Memory B cell (primary cell): ENCODE data around the gene SLC25A52.

Experiments
- ATAC-seq: fragments of 150-1000 bp; cut with Tn5 transposase; 2 replicates; pipeline ENCODE4 v1.10.0; 2021; ENCODE audit warnings: low read depth, mild to moderate bottlenecking, moderate library complexity
- DNase-seq, 2 donors: peaks; one replicate each; pipeline ENCODE4 v3.0.0; 2022; ENCODE audit warnings: low spot score in 2 of 2
- H3K27ac Mint-ChIP-seq: one replicate; pipeline ENCODE4 v1.8.0; 2022; ENCODE audit warnings: mild to moderate bottlenecking, moderate library complexity, mixed read lengths
- H3K27me3 Mint-ChIP-seq: one replicate; pipeline ENCODE4 v1.8.0; 2022; ENCODE audit warnings: mixed read lengths
- H3K36me3 Mint-ChIP-seq: one replicate; pipeline ENCODE4 v1.8.0; 2022; ENCODE audit warnings: mild to moderate bottlenecking, mixed read lengths
- H3K4me1 Mint-ChIP-seq: one replicate; pipeline ENCODE4 v1.8.0; 2022; ENCODE audit warnings: mixed read lengths
- H3K4me3 Mint-ChIP-seq: one replicate; pipeline ENCODE4 v1.8.0; 2022; ENCODE audit warnings: mild to moderate bottlenecking, moderate library complexity, mixed read lengths
- H3K9me3 Mint-ChIP-seq: one replicate; pipeline ENCODE4 v1.8.0; 2022; ENCODE audit warnings: mixed read lengths

SLC25A52 gene

DNA sequence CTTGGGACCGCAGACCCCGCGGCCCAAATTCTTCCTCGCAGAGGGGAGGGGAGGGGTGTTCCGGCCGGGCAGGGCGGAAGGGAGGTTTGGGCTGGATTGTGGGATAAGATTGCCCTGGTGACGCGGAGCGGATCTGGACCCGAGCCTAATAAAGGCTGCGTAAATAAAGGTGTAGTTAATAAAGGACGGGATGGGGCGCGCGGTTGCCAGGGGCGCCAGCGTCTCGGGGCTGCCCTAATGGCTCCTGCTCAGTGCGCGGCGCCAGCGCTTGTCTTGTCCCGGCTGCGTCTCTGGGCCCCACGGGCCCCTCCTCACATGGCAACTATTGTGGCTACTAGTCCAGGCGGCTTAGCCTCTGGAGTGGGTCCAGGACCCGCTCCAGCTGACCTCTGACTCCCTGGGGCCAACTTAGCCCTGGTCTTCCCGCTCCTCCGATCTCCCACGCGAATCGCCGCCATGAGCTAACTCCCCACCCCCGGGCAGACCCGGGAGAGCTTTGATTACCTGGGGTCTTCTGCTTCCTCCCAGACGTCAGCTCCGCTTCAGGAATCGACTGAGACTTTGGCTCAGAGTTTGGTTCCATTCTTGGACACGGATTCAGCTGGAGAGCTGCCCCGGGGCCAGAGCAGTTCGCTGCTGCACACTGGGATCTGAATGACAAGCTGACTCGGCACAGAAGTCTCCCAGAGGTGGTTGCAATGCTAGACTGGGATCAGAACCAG, 36.5 kb downstream of the SLC25A52 start:
- no peak overlapping the region for H3K27ac Mint-ChIP-seq
- DNase-seq (no peak), ATAC-seq (no peak)
- peak overlapping the region; percentile 48 for H3K4me3 Mint-ChIP-seq
- H3K27me3 Mint-ChIP-seq = peaks cover 15% of the 10 kb centered on the region
- no peaks in the 10 kb centered on the region for H3K4me1 Mint-ChIP-seq
- no peaks in the 10 kb centered on the region for H3K36me3 Mint-ChIP-seq
- H3K9me3 Mint-ChIP-seq = peaks cover under 1% of the 10 kb centered on the region

DNA sequence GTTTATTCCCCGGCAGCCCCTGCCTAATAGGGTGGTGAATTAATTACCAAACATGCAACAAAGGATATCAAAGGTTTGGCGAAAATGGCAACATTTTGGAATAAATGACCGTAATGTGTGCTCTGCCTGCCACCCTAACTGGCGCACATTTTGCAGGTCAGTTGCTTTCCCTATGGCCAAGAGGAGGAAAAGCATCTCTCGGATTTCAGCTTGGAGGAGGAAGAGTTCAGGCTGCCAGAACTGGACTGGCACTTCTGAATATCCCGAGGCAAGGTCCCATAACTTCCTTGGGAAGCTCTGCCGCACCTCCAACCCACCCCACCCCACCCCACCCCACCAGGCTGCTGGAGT, 37.1 kb downstream of the SLC25A52 start:
- ATAC-seq = no peak
- Mint-ChIP-seq H3K36me3 (no peaks in the 10 kb centered on the region), H3K9me3 (peaks cover 4% of the 10 kb centered on the region), H3K4me1 (no peaks in the 10 kb centered on the region), H3K27ac (no peak overlapping the region), H3K4me3 (no peak overlapping the region), H3K27me3 (peaks cover 15% of the 10 kb centered on the region)
- DNase-seq = no peak

- Mint-ChIP-seq H3K9me3 (peaks cover 4% of the 10 kb centered on the region), H3K4me3 (no peak overlapping the region), H3K4me1 (no peaks in the 10 kb centered on the region), H3K36me3 (no peaks in the 10 kb centered on the region), H3K27ac (no peak overlapping the region), H3K27me3 (peaks cover 13% of the 10 kb centered on the region)
- ATAC-seq (peak; percentile 83), DNase-seq (peak; percentile 62 to 68)
These were observed 38.2 kb downstream of the SLC25A52 start for GRCh38 chr18:31722369-31722957.

GRCh38 chr18:31721601-31722000, 39.1 kb downstream of the SLC25A52 start:
- H3K27ac Mint-ChIP-seq = no peak overlapping the region
- DNase-seq = no peak

DNA sequence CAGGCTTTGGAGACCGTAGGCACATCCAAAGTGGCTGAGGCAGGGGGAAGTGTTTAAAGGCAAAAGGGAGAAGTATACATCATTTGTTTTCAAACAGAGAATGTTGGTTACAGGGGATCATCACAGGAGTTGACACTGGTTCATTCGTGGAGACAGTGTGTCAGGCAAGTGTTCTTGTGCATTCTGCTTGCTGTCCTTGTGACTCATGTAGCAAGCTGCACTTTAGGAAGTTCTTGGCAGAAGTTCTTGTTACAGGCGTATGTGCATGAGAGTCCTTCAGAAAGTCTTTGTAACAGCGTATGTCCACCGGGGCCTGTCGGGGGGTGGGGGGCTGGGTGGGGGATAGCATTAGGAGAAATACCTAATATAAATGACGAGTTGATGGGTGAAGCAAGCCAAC, 39.8 kb downstream of the SLC25A52 start:
- DNase-seq (no peak), ATAC-seq (no peak)
- peaks cover 4% of the 10 kb centered on the region for H3K9me3 Mint-ChIP-seq
- H3K4me1 Mint-ChIP-seq = no peaks in the 10 kb centered on the region
- no peak overlapping the region for H3K27ac Mint-ChIP-seq
- no peak overlapping the region for H3K4me3 Mint-ChIP-seq
- H3K27me3 Mint-ChIP-seq = peaks cover 11% of the 10 kb centered on the region
- no peaks in the 10 kb centered on the region for H3K36me3 Mint-ChIP-seq

More at GRCh38 chr18:31721601-31722000, 39.1 kb downstream of the SLC25A52 start:
- H3K4me3 Mint-ChIP-seq = no peak overlapping the region
- ATAC-seq = no peak
- no peaks in the 10 kb centered on the region for H3K4me1 Mint-ChIP-seq
- peaks cover 4% of the 10 kb centered on the region for H3K9me3 Mint-ChIP-seq
- no peaks in the 10 kb centered on the region for H3K36me3 Mint-ChIP-seq
- H3K27me3 Mint-ChIP-seq = peaks cover 12% of the 10 kb centered on the region

DNA sequence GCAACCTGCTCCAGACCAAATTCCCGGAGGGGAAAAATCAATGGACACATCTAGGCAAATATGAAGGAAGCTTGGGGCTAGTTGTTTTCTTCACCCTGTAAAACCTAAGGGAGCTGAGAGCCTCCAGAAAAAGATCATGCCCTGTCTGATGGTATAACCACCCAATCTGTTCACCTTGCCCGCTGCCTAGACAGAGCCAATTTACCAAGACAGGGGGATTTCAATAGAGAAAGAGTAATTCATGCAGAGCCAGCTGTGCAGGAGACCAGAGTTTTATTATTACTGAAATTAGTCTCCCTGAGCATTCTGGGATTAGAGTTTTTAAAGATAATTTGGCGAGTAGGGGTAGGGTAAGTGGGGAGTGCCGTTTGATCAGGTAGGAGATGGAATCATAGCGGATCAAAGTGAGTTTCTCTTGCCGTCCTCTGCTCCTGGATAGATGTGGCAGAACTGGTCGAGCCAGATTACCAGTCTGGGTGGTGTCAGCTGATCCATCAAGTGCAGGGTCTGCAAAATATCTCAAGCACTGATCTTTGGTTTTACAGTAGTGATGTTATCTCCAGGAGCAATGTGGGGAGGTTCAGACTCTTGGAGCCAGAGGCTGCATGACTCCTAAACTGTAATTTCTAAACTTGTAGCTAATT, 41.2 kb downstream of the SLC25A52 start:
- no peaks in the 10 kb centered on the region for H3K36me3 Mint-ChIP-seq
- H3K4me3 Mint-ChIP-seq = no peak overlapping the region
- no peak for ATAC-seq
- H3K9me3 Mint-ChIP-seq = peaks cover 4% of the 10 kb centered on the region
- H3K4me1 Mint-ChIP-seq = no peaks in the 10 kb centered on the region
- H3K27me3 Mint-ChIP-seq = peaks cover 7% of the 10 kb centered on the region
- H3K27ac Mint-ChIP-seq = no peak overlapping the region
- DNase-seq = no peak

- Mint-ChIP-seq H3K27ac (no peak overlapping the region), H3K4me1 (no peaks in the 10 kb centered on the region), H3K27me3 (peaks cover 3% of the 10 kb centered on the region), H3K4me3 (no peak overlapping the region), H3K9me3 (peaks cover 4% of the 10 kb centered on the region), H3K36me3 (no peaks in the 10 kb centered on the region)
- DNase-seq = no peak
- ATAC-seq = no peak
These were observed 42.3 kb downstream of the SLC25A52 start for GRCh38 chr18:31718386-31718785.

DNA sequence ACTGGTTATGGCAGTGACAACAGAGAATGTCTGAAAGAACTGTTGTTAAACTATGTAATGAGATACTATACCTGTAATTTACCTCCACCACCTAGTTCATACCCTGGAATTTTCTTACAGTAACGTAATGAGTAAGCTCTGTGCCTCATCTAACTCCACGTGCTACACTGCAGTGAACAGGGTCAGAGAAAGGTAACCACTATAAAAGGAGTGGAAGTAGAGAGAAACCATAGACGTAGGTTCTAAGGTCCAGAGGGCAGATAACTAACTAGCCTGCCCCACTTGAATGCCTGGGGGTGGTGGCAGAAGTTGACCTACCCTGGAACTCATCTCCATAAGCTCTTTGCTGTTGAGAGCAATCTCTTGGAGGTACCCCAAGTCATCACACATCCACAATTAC, 44.3 kb downstream of the SLC25A52 start:
- H3K4me1 Mint-ChIP-seq = no peaks in the 10 kb centered on the region
- no peak overlapping the region for H3K27ac Mint-ChIP-seq
- H3K4me3 Mint-ChIP-seq = no peak overlapping the region
- DNase-seq = no peak
- no peak for ATAC-seq
- no peaks in the 10 kb centered on the region for H3K36me3 Mint-ChIP-seq
- peaks cover 4% of the 10 kb centered on the region for H3K9me3 Mint-ChIP-seq
- no peaks in the 10 kb centered on the region for H3K27me3 Mint-ChIP-seq

DNA sequence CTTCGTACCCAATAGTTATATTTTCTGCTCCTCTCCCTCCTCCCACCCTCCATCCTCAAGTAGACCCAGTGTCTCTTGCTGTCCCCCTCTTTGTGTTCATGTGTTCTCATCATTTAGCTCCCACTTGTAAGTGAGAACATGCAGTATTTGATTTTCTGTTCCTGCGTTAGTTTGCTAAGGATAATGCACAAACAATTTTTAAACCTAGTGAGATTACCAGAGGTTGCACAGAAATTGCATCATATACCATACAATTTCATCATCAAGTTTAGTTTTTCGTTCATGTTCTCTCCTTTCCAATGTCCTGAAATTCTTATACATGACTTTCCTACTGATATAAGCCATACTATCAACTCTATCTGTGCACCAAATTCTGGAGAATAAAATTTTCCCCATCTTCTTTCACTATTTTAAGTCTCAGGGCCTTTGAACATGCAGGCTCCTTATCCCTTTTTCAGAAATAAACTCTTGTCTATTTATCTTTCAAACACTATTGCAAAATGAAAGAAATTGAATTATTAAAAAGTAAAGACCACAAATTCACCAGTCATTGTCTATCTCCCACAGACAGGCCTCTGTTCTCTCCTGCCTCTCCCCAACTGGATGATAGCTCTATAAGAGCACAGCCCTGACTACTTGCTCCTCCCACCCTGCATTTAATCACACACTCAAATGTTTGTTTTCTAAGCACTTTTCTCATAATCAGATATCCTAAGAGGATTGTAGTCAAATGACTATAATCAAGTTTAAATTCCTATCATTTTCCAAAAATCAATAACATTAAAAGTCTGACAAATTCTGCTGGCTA, 49.1 kb downstream of the SLC25A52 start:
- Mint-ChIP-seq H3K9me3 (no peaks in the 10 kb centered on the region), H3K36me3 (no peaks in the 10 kb centered on the region), H3K4me1 (no peaks in the 10 kb centered on the region), H3K4me3 (no peak overlapping the region), H3K27me3 (peaks cover 1% of the 10 kb centered on the region), H3K27ac (no peak overlapping the region)
- DNase-seq (no peak), ATAC-seq (no peak)

GRCh38 chr18:31710826-31711225, 49.9 kb downstream of the SLC25A52 start:
- no peak overlapping the region for H3K27ac Mint-ChIP-seq

More at GRCh38 chr18:31710826-31711225, 49.9 kb downstream of the SLC25A52 start:
- no peaks in the 10 kb centered on the region for H3K4me1 Mint-ChIP-seq
- no peaks in the 10 kb centered on the region for H3K36me3 Mint-ChIP-seq
- ATAC-seq (peak; percentile 35), DNase-seq (no peak)
- H3K27me3 Mint-ChIP-seq = peaks cover 1% of the 10 kb centered on the region
- no peak overlapping the region for H3K4me3 Mint-ChIP-seq
- H3K9me3 Mint-ChIP-seq = no peaks in the 10 kb centered on the region
